HG03378 (cell line): ENCODE measurements around the gene KRT34.
"Not testable (repeated sequence)": the region's sequence is repeated elsewhere in the genome, so short reads cannot be mapped to it uniquely, and the experiment has no call there.

ENCODE experiments used
- ATAC-seq: cut with Tn5 transposase; IDR thresholded peaks from one replicate; pipeline ENCODE4 v1.9.1; 2021; ENCODE audit warnings: mild to moderate bottlenecking, moderate library complexity; ENCODE audit not compliant: unreplicated experiment

The KRT34 gene

GRCh38 chr17:41367426-41368075, 14.6 kb downstream of the KRT34 start:
- ATAC-seq, result no peak

- no peak for ATAC-seq
Observed at GRCh38 chr17:41366070-41366469, 16.0 kb downstream of the KRT34 start.

- no peak for ATAC-seq
Observed at GRCh38 chr17:41363881-41364280, 18.2 kb downstream of the KRT34 start.

GRCh38 chr17:41360296-41360995, 21.7 kb downstream of the KRT34 start:
- no peak for ATAC-seq

GRCh38 chr17:41354536-41354935, 27.6 kb downstream of the KRT34 start:
- ATAC-seq, result no peak

- no peak for ATAC-seq
Observed at GRCh38 chr17:41352597-41353366, 29.3 kb downstream of the KRT34 start.

- ATAC-seq, result no peak
Observed at GRCh38 chr17:41351177-41351576, 30.9 kb downstream of the KRT34 start.

- ATAC-seq, result not testable (repeated sequence)
Observed at GRCh38 chr17:41350381-41350878, 31.7 kb downstream of the KRT34 start, which contains the start of gene KRT33A. Gene KRT33A (minus strand): TSS chr17:41350828. CDS start chr17:41350767, 61 bp downstream.

- no peak for ATAC-seq
Observed at GRCh38 chr17:41347869-41348760, 34.0 kb downstream of the KRT34 start.

GRCh38 chr17:41346421-41346820, 35.7 kb downstream of the KRT34 start:
- ATAC-seq, result not testable (repeated sequence)

GRCh38 chr17:41345992-41346391, 36.1 kb downstream of the KRT34 start:
- no peak for ATAC-seq

GRCh38 chr17:41343029-41343428, 39.1 kb downstream of the KRT34 start:
- no peak for ATAC-seq

GRCh38 chr17:41340934-41341861, 40.9 kb downstream of the KRT34 start:
- no peak for ATAC-seq

GRCh38 chr17:41340494-41340893, 41.6 kb downstream of the KRT34 start:
- ATAC-seq, result no peak

GRCh38 chr17:41339571-41340172, 42.4 kb downstream of the KRT34 start:
- no peak for ATAC-seq

- peak; percentile 49 for ATAC-seq
Observed at GRCh38 chr17:41338961-41339485, 43.1 kb downstream of the KRT34 start.

GRCh38 chr17:41335747-41336146, 46.4 kb downstream of the KRT34 start:
- ATAC-seq, result no peak

- no peak for ATAC-seq
Observed at GRCh38 chr17:41334385-41335305, 47.5 kb downstream of the KRT34 start.
